ENCODE results near the gene EIPR1.

GRCh38 chr2:3180082-3180908 lies 197.3 kb downstream of the EIPR1 start:
- TF ChIP-seq CTCF (conservative IDR thresholded peaks at IDR 0.05 in 1 of 2, IDR thresholded peaks at IDR 0.05 in 1 of 2; ENCODE audit: extremely low read depth in 1 of 2, insufficient read depth in 1 of 2, low read depth in 1 of 2, low read length in 2 of 2) (no peak), EZH2 (IDR thresholded peaks at IDR 0.05; ENCODE audit: borderline replicate concordance, low read length) (no peak)

All from mammary epithelial cell (primary cell).